ENCODE measurements around the gene MTMR11. TPM values are rescaled to one million over a fixed set of nuclear protein-coding genes. Genes with fewer than 3 reads are reported as not detected.

MTMR11 gene
- total RNA-seq, 2 experiments from 2014 or later, result 0.49 to 0.70 TPM

DNA sequence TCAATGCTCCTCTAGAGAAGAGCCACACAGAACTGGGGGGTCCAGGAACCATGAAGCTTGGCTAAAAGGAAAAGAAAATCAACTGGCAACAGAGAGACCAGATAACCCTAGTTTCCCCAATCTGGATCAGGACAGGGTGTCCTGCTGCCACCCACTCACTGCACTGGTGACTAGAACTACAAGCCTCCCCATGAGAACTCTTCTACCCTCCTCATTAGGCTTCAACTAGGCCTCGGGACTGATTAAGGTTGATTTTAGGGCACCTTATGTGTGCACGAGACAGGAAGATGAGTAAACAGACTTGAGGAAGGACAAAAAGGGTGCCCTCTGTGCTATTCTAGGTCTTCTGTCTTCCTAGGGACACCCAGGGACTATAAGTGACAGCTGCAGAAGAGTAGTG, 6.8 kb downstream of the MTMR11 start:
- intact Hi-C loops (cut with DNase I, micrococcal nuclease), result no loop called here
- POLR2A ChIA-PET, result interaction anchor here (1.3 to 3.2 kb wide), 2 partner anchors 43 to 305 kb away, joined by 3 to 139 read pairs; a partner anchor contains a TSS
- H3K9me3 Mint-ChIP-seq, result no peaks in the 10 kb centered on the region
- Histone ChIP-seq H3K9me3 (ENCODE audit: control insufficient read depth in 1 of 2, insufficient read depth in 1 of 2, low read length in 2 of 2) (no peaks in the 10 kb centered on the region), H3K4me1 (ENCODE audit: insufficient read depth, low read length) (peaks cover 28% of the 10 kb centered on the region), H3K27me3 (ENCODE audit: control insufficient read depth in 1 of 2, insufficient read depth in 2 of 2, low read length in 2 of 2) (no peaks in the 10 kb centered on the region), H3K4me3 (ENCODE audit: low read length) (no peak overlapping the region), H3K36me3 (ENCODE audit: insufficient read depth, low read length) (peaks cover 20% of the 10 kb centered on the region), H3K27ac (ENCODE audit: low read depth in 1 of 2, low read length in 2 of 2) (no peak overlapping the region)
- DNase-seq (peak in 2 of 14 experiments; percentile 31 to 45), ATAC-seq (ENCODE audit: poor library complexity) (no peak)
- no peak overlapping the region for H3K4me3 Mint-ChIP-seq
- CTCF ChIA-PET, result interaction anchor here (1.0 kb wide), 1 partner anchor 94 kb away, joined by 3 read pairs; no protein-coding TSS in a partner anchor
- peak overlapping the region; percentile 99 for H3K27ac Mint-ChIP-seq
- H3K27me3 Mint-ChIP-seq, result peaks cover 8% of the 10 kb centered on the region
- H3K4me1 Mint-ChIP-seq (ENCODE audit: low read depth), result peaks cover 42% of the 10 kb centered on the region
- TF ChIP-seq, protein P1, sequence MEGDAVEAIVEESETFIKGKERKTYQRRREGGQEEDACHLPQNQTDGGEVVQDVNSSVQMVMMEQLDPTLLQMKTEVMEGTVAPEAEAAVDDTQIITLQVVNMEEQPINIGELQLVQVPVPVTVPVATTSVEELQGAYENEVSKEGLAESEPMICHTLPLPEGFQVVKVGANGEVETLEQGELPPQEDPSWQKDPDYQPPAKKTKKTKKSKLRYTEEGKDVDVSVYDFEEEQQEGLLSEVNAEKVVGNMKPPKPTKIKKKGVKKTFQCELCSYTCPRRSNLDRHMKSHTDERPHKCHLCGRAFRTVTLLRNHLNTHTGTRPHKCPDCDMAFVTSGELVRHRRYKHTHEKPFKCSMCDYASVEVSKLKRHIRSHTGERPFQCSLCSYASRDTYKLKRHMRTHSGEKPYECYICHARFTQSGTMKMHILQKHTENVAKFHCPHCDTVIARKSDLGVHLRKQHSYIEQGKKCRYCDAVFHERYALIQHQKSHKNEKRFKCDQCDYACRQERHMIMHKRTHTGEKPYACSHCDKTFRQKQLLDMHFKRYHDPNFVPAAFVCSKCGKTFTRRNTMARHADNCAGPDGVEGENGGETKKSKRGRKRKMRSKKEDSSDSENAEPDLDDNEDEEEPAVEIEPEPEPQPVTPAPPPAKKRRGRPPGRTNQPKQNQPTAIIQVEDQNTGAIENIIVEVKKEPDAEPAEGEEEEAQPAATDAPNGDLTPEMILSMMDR (IDR thresholded peaks at IDR 0.05), result no peak
- peaks cover 34% of the 10 kb centered on the region for H3K36me3 Mint-ChIP-seq (ENCODE audit: low read depth)

DNA sequence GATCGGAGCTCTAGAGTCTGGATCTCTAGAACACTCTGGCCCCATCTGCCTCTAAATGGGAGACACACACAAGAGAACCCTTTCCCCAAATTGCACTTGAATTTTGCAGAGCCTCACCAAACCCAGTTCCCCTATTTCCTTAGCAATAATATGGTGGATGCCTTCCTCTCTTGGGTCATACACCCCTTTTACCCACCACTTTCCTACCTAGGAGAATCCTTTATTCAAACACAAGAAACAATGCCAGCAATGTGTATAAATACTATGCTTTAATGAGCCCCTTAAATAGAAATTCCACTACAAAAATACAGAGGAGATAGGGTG, 8.3 kb downstream of the MTMR11 start:
- peaks cover 28% of the 10 kb centered on the region for H3K4me1 ChIP-seq (ENCODE audit: insufficient read depth, low read length)
- H3K36me3 ChIP-seq (ENCODE audit: insufficient read depth, low read length), result peaks cover 35% of the 10 kb centered on the region
- intact Hi-C loops (cut with DNase I, micrococcal nuclease), result no loop called here
- H3K4me3 ChIP-seq (ENCODE audit: low read length), result peak overlapping the region; percentile 94
- ChIA-PET CTCF (no interaction called here), POLR2A (interaction anchor here (0.6 to 3.2 kb wide), 16 partner anchors 11 to 435 kb away, joined by 3 to 139 read pairs (median 3); partner anchors contain the start of genes BOLA1, OTUD7B, PLEKHO1 and RPRD2)
- peak overlapping the region; percentile 99 for H3K27ac Mint-ChIP-seq
- no peaks in the 10 kb centered on the region for H3K9me3 Mint-ChIP-seq
- H3K27me3 Mint-ChIP-seq, result peaks cover 8% of the 10 kb centered on the region
- no peaks in the 10 kb centered on the region for H3K27me3 ChIP-seq (ENCODE audit: control insufficient read depth in 1 of 2, insufficient read depth in 2 of 2, low read length in 2 of 2)
- no peaks in the 10 kb centered on the region for H3K9me3 ChIP-seq (ENCODE audit: control insufficient read depth in 1 of 2, insufficient read depth in 1 of 2, low read length in 2 of 2)
- ATAC-seq (ENCODE audit: poor library complexity), result no peak
- peak overlapping the region; percentile 98 for H3K4me3 Mint-ChIP-seq
- peaks cover 49% of the 10 kb centered on the region for H3K36me3 Mint-ChIP-seq (ENCODE audit: low read depth)
- no peak for DNase-seq
- peaks cover 47% of the 10 kb centered on the region for H3K4me1 Mint-ChIP-seq (ENCODE audit: low read depth)
- H3K27ac ChIP-seq (ENCODE audit: low read depth in 1 of 2, low read length in 2 of 2), result peak overlapping the region; percentile 87 to 93
- TF ChIP-seq, protein P1 (IDR thresholded peaks at IDR 0.05), result no peak

DNA sequence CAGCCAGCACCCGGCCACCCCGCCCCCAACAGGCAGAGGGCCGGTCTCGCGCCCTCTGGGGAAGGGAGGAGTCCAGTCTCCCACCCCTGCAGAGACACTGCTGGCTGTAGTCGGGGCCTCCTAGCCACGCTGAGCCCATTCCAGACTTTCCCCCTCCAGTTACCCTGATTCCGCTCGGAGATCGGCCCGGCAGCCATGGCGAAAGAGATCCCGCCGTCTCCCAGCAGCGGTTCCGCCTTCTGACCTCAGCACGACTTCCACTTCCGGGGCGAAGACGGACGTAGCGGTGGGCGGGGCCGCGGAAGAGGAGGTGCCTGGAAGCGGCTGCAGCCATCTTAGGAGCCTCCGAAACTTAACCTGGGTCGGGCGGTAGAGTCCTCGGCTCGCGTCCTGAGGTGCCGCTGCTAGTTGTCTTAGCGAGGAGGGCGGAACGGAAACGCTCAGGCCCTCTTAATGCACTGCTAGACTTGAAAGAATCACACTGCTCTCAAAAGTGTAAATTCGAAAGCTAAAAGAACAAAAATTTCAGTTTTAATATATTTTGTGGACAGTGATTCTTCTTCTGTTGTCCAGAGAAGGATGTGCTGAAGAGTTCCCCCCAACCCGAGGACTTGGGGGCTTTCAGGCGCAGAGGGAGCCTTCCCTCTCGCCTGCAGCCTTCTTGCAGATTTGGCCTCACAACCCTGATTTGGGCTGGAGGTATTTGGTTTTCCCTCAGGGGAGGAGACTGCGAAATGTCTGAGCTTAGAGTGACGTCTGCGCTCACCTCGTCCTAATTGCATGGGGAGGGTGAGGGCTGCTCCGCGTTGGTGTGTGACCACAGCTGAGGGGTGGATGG, 8.9 kb downstream of the MTMR11 start, which contains the start of gene SF3B4:
Gene SF3B4 (minus strand): TSS at position 241 of the 838 bp plus-strand sequence. CDS start 44 bp downstream, at position 197.
- intact Hi-C loops (cut with DNase I, micrococcal nuclease), result loop anchor here (1.0 to 2.0 kb wide), 4 partner anchors 28 to 39 kb away; partner anchors contain the start of gene BOLA1 (in 2 of the 2)
- peak within 1 kb of the TSS; percentile 98 for H3K4me3 Mint-ChIP-seq
- CTCF ChIA-PET, result no interaction called here
- Histone ChIP-seq H3K36me3 (ENCODE audit: insufficient read depth, low read length) (peaks cover 41% of the 10 kb centered on the region), H3K4me3 (ENCODE audit: low read length) (peak within 1 kb of the TSS; percentile 94), H3K27ac (ENCODE audit: low read depth in 1 of 2, low read length in 2 of 2) (peak within 1 kb of the TSS; percentile 87 to 93), H3K9me3 (ENCODE audit: control insufficient read depth in 1 of 2, insufficient read depth in 1 of 2, low read length in 2 of 2) (no peaks in the 10 kb centered on the region), H3K27me3 (ENCODE audit: control insufficient read depth in 1 of 2, insufficient read depth in 2 of 2, low read length in 2 of 2) (no peaks in the 10 kb centered on the region), H3K4me1 (ENCODE audit: insufficient read depth, low read length) (peaks cover 28% of the 10 kb centered on the region)
- peak within 1 kb of the TSS; percentile 99 for H3K27ac Mint-ChIP-seq
- POLR2A ChIA-PET, result interaction anchor here (0.6 to 3.2 kb wide), 16 partner anchors 10 to 436 kb away, joined by 3 to 139 read pairs (median 3); partner anchors contain the start of genes BOLA1, OTUD7B, PLEKHO1 and RPRD2
- H3K9me3 Mint-ChIP-seq, result no peaks in the 10 kb centered on the region
- peaks cover 8% of the 10 kb centered on the region for H3K27me3 Mint-ChIP-seq
- TF ChIP-seq, protein P1 (IDR thresholded peaks at IDR 0.05), result no peak
- H3K36me3 Mint-ChIP-seq (ENCODE audit: low read depth), result peaks cover 55% of the 10 kb centered on the region
- DNase-seq (peak; percentile 93 to 98 (median 94)), ATAC-seq (ENCODE audit: poor library complexity) (peak; percentile 91)
- peaks cover 47% of the 10 kb centered on the region for H3K4me1 Mint-ChIP-seq (ENCODE audit: low read depth)

Measured in CD4-positive, alpha-beta T cell (primary cell).